ENCODE data around the gene ATP5MG.

Gene ATP5MG

GRCh38 chr11:118370774-118371173, 30.6 kb upstream of the ATP5MG start:
- Histone ChIP-seq H3K27ac (ENCODE audit: low read depth, low read length) (no peak overlapping the region), H3K4me1 (ENCODE audit: control insufficient read depth, low read length) (no peaks in the 10 kb centered on the region), H3K79me2 (ENCODE audit: control insufficient read depth, low read length) (no peaks in the 10 kb centered on the region), H3K4me2 (ENCODE audit: low read length) (no peak overlapping the region), H3K9me2 (replicated peaks; ENCODE audit: control insufficient read depth, low read length) (no peaks in the 10 kb centered on the region), H3K27me3 (ENCODE audit: control insufficient read depth, low read length) (no peaks in the 10 kb centered on the region), H3K9me3 (ENCODE audit: control insufficient read depth, insufficient read depth, low read length) (no peaks in the 10 kb centered on the region), H3K36me3 (ENCODE audit: control insufficient read depth, low read length) (peaks cover 88% of the 10 kb centered on the region), H3F3A (ENCODE audit: control insufficient read depth, insufficient read depth) (no peaks in the 10 kb centered on the region), H4K20me1 (ENCODE audit: control insufficient read depth, insufficient read depth, low read depth, low read length) (no peaks in the 10 kb centered on the region), H3K4me3 (ENCODE audit: low read length) (no peak overlapping the region)
- TF ChIP-seq EZH2phosphoT487 (IDR thresholded peaks at IDR 0.05; ENCODE audit: borderline replicate concordance, low read length), result no peak
- TF ChIP-seq, protein P1, sequence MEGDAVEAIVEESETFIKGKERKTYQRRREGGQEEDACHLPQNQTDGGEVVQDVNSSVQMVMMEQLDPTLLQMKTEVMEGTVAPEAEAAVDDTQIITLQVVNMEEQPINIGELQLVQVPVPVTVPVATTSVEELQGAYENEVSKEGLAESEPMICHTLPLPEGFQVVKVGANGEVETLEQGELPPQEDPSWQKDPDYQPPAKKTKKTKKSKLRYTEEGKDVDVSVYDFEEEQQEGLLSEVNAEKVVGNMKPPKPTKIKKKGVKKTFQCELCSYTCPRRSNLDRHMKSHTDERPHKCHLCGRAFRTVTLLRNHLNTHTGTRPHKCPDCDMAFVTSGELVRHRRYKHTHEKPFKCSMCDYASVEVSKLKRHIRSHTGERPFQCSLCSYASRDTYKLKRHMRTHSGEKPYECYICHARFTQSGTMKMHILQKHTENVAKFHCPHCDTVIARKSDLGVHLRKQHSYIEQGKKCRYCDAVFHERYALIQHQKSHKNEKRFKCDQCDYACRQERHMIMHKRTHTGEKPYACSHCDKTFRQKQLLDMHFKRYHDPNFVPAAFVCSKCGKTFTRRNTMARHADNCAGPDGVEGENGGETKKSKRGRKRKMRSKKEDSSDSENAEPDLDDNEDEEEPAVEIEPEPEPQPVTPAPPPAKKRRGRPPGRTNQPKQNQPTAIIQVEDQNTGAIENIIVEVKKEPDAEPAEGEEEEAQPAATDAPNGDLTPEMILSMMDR (IDR thresholded peaks at IDR 0.05; ENCODE audit: low read depth, low read length, poor library complexity, severe bottlenecking), result no peak

DNA sequence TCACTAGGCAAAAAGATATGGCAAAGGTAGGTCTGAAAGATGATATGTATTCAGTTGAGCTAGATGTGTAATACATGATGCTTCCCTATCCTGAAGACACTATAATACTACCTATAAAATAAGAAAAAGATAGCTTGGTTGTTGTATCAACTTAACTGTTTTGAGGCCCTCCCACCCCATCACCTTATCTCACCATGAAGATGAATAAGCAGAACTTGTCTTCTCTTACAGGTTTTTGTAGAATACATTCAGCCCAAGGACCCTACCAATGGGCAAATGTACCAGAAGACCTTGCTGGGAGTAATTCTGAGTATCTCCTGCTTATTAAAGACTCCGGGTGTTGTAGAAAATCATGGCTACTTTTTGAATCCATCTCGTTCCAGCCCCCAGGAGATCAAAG, 28.1 kb upstream of the ATP5MG start:
- peaks cover 84% of the 10 kb centered on the region for H3K36me3 ChIP-seq (ENCODE audit: control insufficient read depth, low read length)
- H3K9me2 ChIP-seq (replicated peaks; ENCODE audit: control insufficient read depth, low read length), result no peaks in the 10 kb centered on the region
- H4K20me1 ChIP-seq (ENCODE audit: control insufficient read depth, insufficient read depth, low read depth, low read length), result no peaks in the 10 kb centered on the region
- no peaks in the 10 kb centered on the region for H3K9me3 ChIP-seq (ENCODE audit: control insufficient read depth, insufficient read depth, low read length)
- no peak for TF ChIP-seq EZH2phosphoT487 (IDR thresholded peaks at IDR 0.05; ENCODE audit: borderline replicate concordance, low read length)
- TF ChIP-seq, protein P1 (IDR thresholded peaks at IDR 0.05; ENCODE audit: low read depth, low read length, poor library complexity, severe bottlenecking), result no peak
- no peaks in the 10 kb centered on the region for H3F3A ChIP-seq (ENCODE audit: control insufficient read depth, insufficient read depth)
- no peaks in the 10 kb centered on the region for H3K4me1 ChIP-seq (ENCODE audit: control insufficient read depth, low read length)
- no peaks in the 10 kb centered on the region for H3K27me3 ChIP-seq (ENCODE audit: control insufficient read depth, low read length)
- H3K79me2 ChIP-seq (ENCODE audit: control insufficient read depth, low read length), result no peaks in the 10 kb centered on the region
- no peak overlapping the region for H3K4me2 ChIP-seq (ENCODE audit: low read length)
- H3K27ac ChIP-seq (ENCODE audit: low read depth, low read length), result no peak overlapping the region
- no peak overlapping the region for H3K4me3 ChIP-seq (ENCODE audit: low read length)

DNA sequence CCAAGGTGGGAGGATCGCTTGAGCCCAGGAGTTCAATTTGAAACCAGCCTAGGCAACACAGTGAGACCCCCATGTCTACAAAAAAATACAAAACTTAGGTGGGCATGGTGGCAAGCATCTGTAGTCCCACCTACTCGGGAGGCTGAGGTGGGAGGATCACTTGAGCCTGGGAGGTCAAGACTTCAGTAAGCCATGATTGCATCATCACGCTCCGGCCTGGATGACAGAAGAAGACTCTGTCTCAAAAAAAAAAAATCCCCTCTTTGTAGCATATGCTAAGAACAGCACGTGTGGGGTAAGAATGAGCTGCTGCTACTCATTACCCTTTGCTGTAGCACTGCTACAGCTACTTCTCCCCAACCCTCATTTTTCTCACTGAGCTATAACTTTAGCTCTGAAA, 27.5 kb upstream of the ATP5MG start:
- peaks cover 82% of the 10 kb centered on the region for H3K36me3 ChIP-seq (ENCODE audit: control insufficient read depth, low read length)
- no peaks in the 10 kb centered on the region for H4K20me1 ChIP-seq (ENCODE audit: control insufficient read depth, insufficient read depth, low read depth, low read length)
- no peaks in the 10 kb centered on the region for H3K9me2 ChIP-seq (replicated peaks; ENCODE audit: control insufficient read depth, low read length)
- TF ChIP-seq EZH2phosphoT487 (IDR thresholded peaks at IDR 0.05; ENCODE audit: borderline replicate concordance, low read length), result no peak
- TF ChIP-seq, protein P1 (IDR thresholded peaks at IDR 0.05; ENCODE audit: low read depth, low read length, poor library complexity, severe bottlenecking), result no peak
- H3K4me2 ChIP-seq (ENCODE audit: low read length), result no peak overlapping the region
- H3K27ac ChIP-seq (ENCODE audit: low read depth, low read length), result no peak overlapping the region
- no peak overlapping the region for H3K4me3 ChIP-seq (ENCODE audit: low read length)
- H3K4me1 ChIP-seq (ENCODE audit: control insufficient read depth, low read length), result no peaks in the 10 kb centered on the region
- H3K9me3 ChIP-seq (ENCODE audit: control insufficient read depth, insufficient read depth, low read length), result no peaks in the 10 kb centered on the region
- H3K27me3 ChIP-seq (ENCODE audit: control insufficient read depth, low read length), result no peaks in the 10 kb centered on the region
- H3K79me2 ChIP-seq (ENCODE audit: control insufficient read depth, low read length), result no peaks in the 10 kb centered on the region
- no peaks in the 10 kb centered on the region for H3F3A ChIP-seq (ENCODE audit: control insufficient read depth, insufficient read depth)

- no peaks in the 10 kb centered on the region for H3K9me3 ChIP-seq (ENCODE audit: control insufficient read depth, insufficient read depth, low read length)
- H3K36me3 ChIP-seq (ENCODE audit: control insufficient read depth, low read length), result peaks cover 83% of the 10 kb centered on the region
- H3K4me2 ChIP-seq (ENCODE audit: low read length), result no peak overlapping the region
- no peaks in the 10 kb centered on the region for H3F3A ChIP-seq (ENCODE audit: control insufficient read depth, insufficient read depth)
- no peak overlapping the region for H3K27ac ChIP-seq (ENCODE audit: low read depth, low read length)
- H3K4me3 ChIP-seq (ENCODE audit: low read length), result no peak overlapping the region
- H3K79me2 ChIP-seq (ENCODE audit: control insufficient read depth, low read length), result no peaks in the 10 kb centered on the region
- H3K9me2 ChIP-seq (replicated peaks; ENCODE audit: control insufficient read depth, low read length), result no peaks in the 10 kb centered on the region
- H4K20me1 ChIP-seq (ENCODE audit: control insufficient read depth, insufficient read depth, low read depth, low read length), result no peaks in the 10 kb centered on the region
- TF ChIP-seq, protein P1 (IDR thresholded peaks at IDR 0.05; ENCODE audit: low read depth, low read length, poor library complexity, severe bottlenecking), result no peak
- no peak for TF ChIP-seq EZH2phosphoT487 (IDR thresholded peaks at IDR 0.05; ENCODE audit: borderline replicate concordance, low read length)
- H3K4me1 ChIP-seq (ENCODE audit: control insufficient read depth, low read length), result no peaks in the 10 kb centered on the region
- no peaks in the 10 kb centered on the region for H3K27me3 ChIP-seq (ENCODE audit: control insufficient read depth, low read length)
Observed at GRCh38 chr11:118374729-118375128, 26.7 kb upstream of the ATP5MG start.
